ENCODE measurements around the gene BIRC5. TPM values are rescaled to one million over a fixed set of nuclear protein-coding genes. Genes with fewer than 3 reads are reported as not detected.
A peak's percentile ranks its signal among the peaks of the same experiment; 100 is the strongest.

The BIRC5 gene
- total RNA-seq, 1 donor from 2014 or later = 22.0 TPM

- H3K36me3 Mint-ChIP-seq (ENCODE audit: low read depth, unreplicated experiment) = no peaks in the 10 kb centered on the region
- H3K27me3 Mint-ChIP-seq (ENCODE audit: unreplicated experiment) = peaks cover 8% of the 10 kb centered on the region
- peaks cover 22% of the 10 kb centered on the region for H3K4me1 Mint-ChIP-seq (ENCODE audit: unreplicated experiment)
- TF ChIP-seq CTCF (IDR thresholded peaks at IDR 0.05; ENCODE audit: unreplicated experiment) = no peak
- H3K4me3 Mint-ChIP-seq (ENCODE audit: unreplicated experiment) = no peak overlapping the region
- no peaks in the 10 kb centered on the region for H3K9me3 Mint-ChIP-seq (ENCODE audit: unreplicated experiment)
- no peak for DNase-seq (ENCODE audit: low spot score)
- H3K27ac Mint-ChIP-seq (ENCODE audit: unreplicated experiment) = no peak overlapping the region
Measured at GRCh38 chr17:78263063-78263735, 49.1 kb downstream of the BIRC5 start.

DNA sequence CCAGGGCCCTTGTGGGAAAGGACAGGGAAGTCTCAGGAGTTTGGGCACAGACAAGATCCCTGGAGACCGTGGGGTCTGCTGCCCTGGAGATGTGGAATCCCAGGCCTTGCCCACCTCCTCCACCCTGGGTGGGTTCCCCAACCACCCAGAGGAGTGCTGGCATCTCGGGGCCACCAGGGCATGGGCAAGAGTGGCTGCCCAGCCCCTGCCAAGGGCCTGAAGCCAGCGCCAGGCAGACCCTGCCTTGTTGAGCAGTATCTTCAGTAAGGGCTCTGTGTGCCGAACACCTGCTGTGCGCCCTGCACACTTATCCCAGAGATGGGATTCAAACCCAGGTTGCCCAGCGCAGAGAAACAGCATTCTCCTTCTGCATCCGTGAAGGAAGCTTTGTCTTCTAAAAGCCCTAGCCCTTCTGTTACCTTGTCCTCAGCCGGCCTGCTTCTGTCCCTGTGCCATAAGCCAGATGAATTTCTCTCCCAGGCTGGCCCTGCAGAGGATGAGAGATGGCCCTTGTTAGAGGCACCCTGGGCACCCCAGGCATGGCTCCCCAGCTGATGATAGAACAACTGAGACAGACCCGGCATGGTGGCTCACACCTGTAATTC is 49.8 kb downstream of the BIRC5 start:
- no peaks in the 10 kb centered on the region for H3K36me3 Mint-ChIP-seq (ENCODE audit: low read depth, unreplicated experiment)
- H3K27ac Mint-ChIP-seq (ENCODE audit: unreplicated experiment) = no peak overlapping the region
- peaks cover 8% of the 10 kb centered on the region for H3K27me3 Mint-ChIP-seq (ENCODE audit: unreplicated experiment)
- no peak overlapping the region for H3K4me3 Mint-ChIP-seq (ENCODE audit: unreplicated experiment)
- no peaks in the 10 kb centered on the region for H3K9me3 Mint-ChIP-seq (ENCODE audit: unreplicated experiment)
- no peak for TF ChIP-seq CTCF (IDR thresholded peaks at IDR 0.05; ENCODE audit: unreplicated experiment)
- DNase-seq (ENCODE audit: low spot score) = no peak
- H3K4me1 Mint-ChIP-seq (ENCODE audit: unreplicated experiment) = peaks cover 27% of the 10 kb centered on the region

DNA sequence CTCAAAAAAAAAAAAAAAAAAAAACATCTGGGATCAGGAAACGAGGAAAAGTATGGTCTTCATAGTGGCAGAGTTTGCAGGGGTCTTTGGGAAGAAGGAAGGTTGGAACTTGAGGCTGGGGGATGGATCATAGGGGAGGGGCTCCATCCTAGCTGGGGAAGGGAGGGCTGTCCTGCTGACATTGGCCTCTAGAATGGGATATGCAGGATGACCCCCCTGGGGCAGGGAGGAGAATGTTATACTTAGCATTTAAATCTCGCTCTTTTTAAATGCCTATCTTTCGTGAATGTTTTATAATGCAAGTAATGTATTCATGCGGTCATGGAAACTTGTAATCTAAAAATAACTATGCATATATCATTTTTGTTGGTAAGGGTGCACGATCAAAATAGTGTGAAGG is 50.5 kb downstream of the BIRC5 start:
- Mint-ChIP-seq H3K27me3 (ENCODE audit: unreplicated experiment) (peaks cover 6% of the 10 kb centered on the region), H3K27ac (ENCODE audit: unreplicated experiment) (peak overlapping the region; percentile 0), H3K4me3 (ENCODE audit: unreplicated experiment) (no peak overlapping the region), H3K36me3 (ENCODE audit: low read depth, unreplicated experiment) (no peaks in the 10 kb centered on the region), H3K9me3 (ENCODE audit: unreplicated experiment) (no peaks in the 10 kb centered on the region), H3K4me1 (ENCODE audit: unreplicated experiment) (peaks cover 32% of the 10 kb centered on the region)
- no peak for TF ChIP-seq CTCF (IDR thresholded peaks at IDR 0.05; ENCODE audit: unreplicated experiment)
- no peak for DNase-seq (ENCODE audit: low spot score)

DNA sequence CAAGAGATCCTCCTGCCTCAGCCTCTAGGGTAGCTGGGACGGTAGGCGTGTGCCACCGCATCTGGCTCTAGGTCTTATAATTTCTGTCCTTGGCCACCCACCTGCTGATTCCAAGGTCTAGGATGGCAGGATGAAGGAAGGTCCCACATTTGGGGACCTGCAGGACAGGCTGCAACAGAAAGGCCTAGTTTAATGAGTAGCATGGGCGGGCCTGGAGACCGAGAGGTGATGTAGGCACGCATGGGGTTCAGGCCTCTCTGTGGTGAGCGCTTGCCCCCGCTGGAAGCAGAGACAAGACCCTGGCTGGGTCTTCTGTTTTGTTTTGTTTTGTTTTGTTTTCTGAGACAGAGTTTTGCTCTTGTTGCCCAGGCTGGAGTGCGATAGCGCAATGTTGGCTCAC is 51.1 kb downstream of the BIRC5 start:
- peaks cover 33% of the 10 kb centered on the region for H3K4me1 Mint-ChIP-seq (ENCODE audit: unreplicated experiment)
- H3K27ac Mint-ChIP-seq (ENCODE audit: unreplicated experiment) = no peak overlapping the region
- H3K9me3 Mint-ChIP-seq (ENCODE audit: unreplicated experiment) = no peaks in the 10 kb centered on the region
- DNase-seq (ENCODE audit: low spot score) = no peak
- no peak for TF ChIP-seq CTCF (IDR thresholded peaks at IDR 0.05; ENCODE audit: unreplicated experiment)
- H3K4me3 Mint-ChIP-seq (ENCODE audit: unreplicated experiment) = no peak overlapping the region
- H3K27me3 Mint-ChIP-seq (ENCODE audit: unreplicated experiment) = peaks cover 6% of the 10 kb centered on the region
- H3K36me3 Mint-ChIP-seq (ENCODE audit: low read depth, unreplicated experiment) = no peaks in the 10 kb centered on the region

DNA sequence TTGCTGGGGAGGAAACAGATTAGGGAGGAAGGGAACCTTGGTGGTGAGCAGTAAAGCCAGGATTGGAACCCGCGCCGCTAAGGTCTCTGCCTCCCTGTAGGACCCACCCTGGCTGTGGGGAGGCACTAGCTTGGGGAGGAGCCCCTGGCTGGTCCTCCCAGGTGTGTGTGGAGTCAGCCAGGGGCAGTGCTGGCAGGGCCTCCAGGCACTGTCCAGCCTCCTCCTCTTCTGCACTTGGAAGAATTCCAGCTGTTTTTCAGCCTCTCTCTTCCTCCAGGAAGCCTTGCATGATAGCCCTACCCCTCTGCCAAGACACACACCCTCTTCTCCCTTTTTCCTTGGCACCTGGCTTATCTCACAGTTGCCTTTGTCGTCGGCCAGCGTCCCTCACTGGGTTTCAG is 52.2 kb downstream of the BIRC5 start:
- no peak for TF ChIP-seq CTCF (IDR thresholded peaks at IDR 0.05; ENCODE audit: unreplicated experiment)
- Mint-ChIP-seq H3K36me3 (ENCODE audit: low read depth, unreplicated experiment) (no peaks in the 10 kb centered on the region), H3K4me1 (ENCODE audit: unreplicated experiment) (peaks cover 43% of the 10 kb centered on the region), H3K27ac (ENCODE audit: unreplicated experiment) (no peak overlapping the region), H3K4me3 (ENCODE audit: unreplicated experiment) (no peak overlapping the region), H3K27me3 (ENCODE audit: unreplicated experiment) (peaks cover 7% of the 10 kb centered on the region), H3K9me3 (ENCODE audit: unreplicated experiment) (no peaks in the 10 kb centered on the region)
- DNase-seq (ENCODE audit: low spot score) = no peak

Measured in endothelial cell (in vitro differentiated cells).